Ishikawa (cell line): Measurements from ENCODE around the gene CWF19L1.
A peak's percentile ranks its signal among the peaks of the same experiment; 100 is the strongest.

Experiments
- CEBPB ChIP-seq: IDR thresholded peaks from 2 replicates; pipeline ENCODE4 v1.6.1; 2012
- CREB1 ChIP-seq: IDR thresholded peaks from 2 replicates; pipeline ENCODE4 v1.6.1; 2012; ENCODE audit warnings: low read depth
- EGR1 ChIP-seq: IDR thresholded peaks from 2 replicates; pipeline ENCODE4 v1.6.1; 2012
- EP300 ChIP-seq: IDR thresholded peaks from 2 replicates; pipeline ENCODE4 v1.6.1; 2012; ENCODE audit warnings: borderline replicate concordance
- FOXM1 ChIP-seq: IDR thresholded peaks from 2 replicates; pipeline ENCODE4 v1.6.1; 2012; ENCODE audit warnings: low read depth, borderline replicate concordance
- MAX ChIP-seq: IDR thresholded peaks from 2 replicates; pipeline ENCODE4 v1.6.1; 2012
- NFIC ChIP-seq: IDR thresholded peaks from 2 replicates; pipeline ENCODE4 v1.6.1; 2012
- RAD21 ChIP-seq: IDR thresholded peaks from 2 replicates; pipeline ENCODE4 v1.6.1; 2012; ENCODE audit warnings: low read depth
- REST ChIP-seq: IDR thresholded peaks from 2 replicates; pipeline ENCODE4 v1.6.1; 2012; ENCODE audit warnings: low read depth, mild to moderate bottlenecking
- TAF1 ChIP-seq: IDR thresholded peaks from 2 replicates; pipeline ENCODE4 v1.6.1; 2012; ENCODE audit warnings: low read depth, mild to moderate bottlenecking
- TCF12 ChIP-seq: IDR thresholded peaks from 2 replicates; pipeline ENCODE4 v1.6.1; 2012; ENCODE audit warnings: low read depth
- TEAD4 ChIP-seq: IDR thresholded peaks from 2 replicates; pipeline ENCODE4 v1.6.1; 2012
- USF1 ChIP-seq: IDR thresholded peaks from 2 replicates; pipeline ENCODE4 v1.6.1; 2012
- YY1 ChIP-seq: IDR thresholded peaks from 2 replicates; pipeline ENCODE4 v1.6.1; 2012; ENCODE audit warnings: low read depth
- ZBTB7A ChIP-seq: IDR thresholded peaks from 2 replicates; pipeline ENCODE4 v1.6.1; 2012; ENCODE audit warnings: low read depth

The CWF19L1 gene

GRCh38 chr10:100216006-100216405 lies 51.4 kb downstream of the CWF19L1 start:
- TF ChIP-seq CEBPB (no peak), NFIC (no peak), ZBTB7A (no peak), MAX (no peak), TAF1 (no peak), TEAD4 (no peak), EP300 (no peak), CREB1 (no peak), USF1 (no peak), YY1 (no peak), REST (no peak), RAD21 (no peak)

- no peak for TF ChIP-seq TAF1
- TF ChIP-seq TCF12 = no peak
- peak; percentile 85 for TF ChIP-seq TEAD4
- no peak for TF ChIP-seq RAD21
Observed at GRCh38 chr10:100209303-100209702, 58.1 kb downstream of the CWF19L1 start.

- TF ChIP-seq NFIC = no peak
- no peak for TF ChIP-seq CEBPB
- no peak for TF ChIP-seq TCF12
- no peak for TF ChIP-seq REST
- TF ChIP-seq EP300 = no peak
- TF ChIP-seq TEAD4 = no peak
- TF ChIP-seq TAF1 = no peak
- no peak for TF ChIP-seq EGR1
- TF ChIP-seq FOXM1 = no peak
- no peak for TF ChIP-seq RAD21
- no peak for TF ChIP-seq USF1
- TF ChIP-seq MAX = no peak
Observed at GRCh38 chr10:100208276-100208675, 59.2 kb downstream of the CWF19L1 start.

- TF ChIP-seq YY1 (no peak), CEBPB (no peak), ZBTB7A (no peak), EGR1 (no peak), RAD21 (no peak), USF1 (no peak), TEAD4 (no peak)
Observed at GRCh38 chr10:100204370-100204769, 63.1 kb downstream of the CWF19L1 start.

GRCh38 chr10:100201549-100201948 lies 65.9 kb downstream of the CWF19L1 start:
- TF ChIP-seq CEBPB (no peak), YY1 (no peak), FOXM1 (no peak), EP300 (no peak), EGR1 (no peak), RAD21 (no peak), USF1 (no peak), MAX (no peak), NFIC (no peak), ZBTB7A (no peak), TEAD4 (no peak), TCF12 (no peak), TAF1 (no peak), CREB1 (no peak), REST (no peak)
